Stimulated activated CD4-positive, alpha-beta T cell treated with anti-CD3 and anti-CD28 coated beads, Interleukin-2, amount 100 ng/mL, for 4 hours (primary cell): ENCODE results near the gene NUDT3.
"Not testable (repeated sequence)": the region's sequence is repeated elsewhere in the genome, so short reads cannot be mapped to it uniquely, and the experiment has no call there.

Source experiments
- DNase-seq: peaks from one replicate; pipeline ENCODE4 v3.0.0-alpha.2; 2020; ENCODE audit warnings: low read depth

NUDT3 gene

GRCh38 chr6:34393191-34393965 is 909 bp upstream of the NUDT3 start:
- DNase-seq, result no peak

GRCh38 chr6:34391786-34392496 is 528 bp downstream of the NUDT3 start:
- DNase-seq, result peak; percentile 50

- DNase-seq, result no peak
These were observed 1.0 kb downstream of the NUDT3 start for GRCh38 chr6:34391473-34391785.

GRCh38 chr6:34390531-34391472 is 1.7 kb downstream of the NUDT3 start:
- no peak for DNase-seq

GRCh38 chr6:34389034-34389433 is 3.4 kb downstream of the NUDT3 start:
- no peak for DNase-seq

- no peak for DNase-seq
These were observed 4.0 kb downstream of the NUDT3 start for GRCh38 chr6:34388421-34388820.

GRCh38 chr6:34386316-34387137 is 5.9 kb downstream of the NUDT3 start:
- DNase-seq, result no peak

- no peak for DNase-seq
These were observed 6.7 kb downstream of the NUDT3 start for GRCh38 chr6:34385793-34386195.

GRCh38 chr6:34384321-34385153 is 7.9 kb downstream of the NUDT3 start:
- no peak for DNase-seq

GRCh38 chr6:34383656-34384320 is 8.7 kb downstream of the NUDT3 start:
- no peak for DNase-seq

- DNase-seq, result no peak
These were observed 9.3 kb downstream of the NUDT3 start for GRCh38 chr6:34383161-34383631.

GRCh38 chr6:34381081-34381480 is 11.4 kb downstream of the NUDT3 start:
- DNase-seq, result no peak

GRCh38 chr6:34378470-34378869 is 14.0 kb downstream of the NUDT3 start:
- DNase-seq, result no peak

- DNase-seq, result no peak
These were observed 14.5 kb downstream of the NUDT3 start for GRCh38 chr6:34377984-34378383.

GRCh38 chr6:34377571-34377970 is 14.9 kb downstream of the NUDT3 start:
- DNase-seq, result not testable (repeated sequence)

- no peak for DNase-seq
These were observed 16.6 kb downstream of the NUDT3 start for GRCh38 chr6:34375833-34376232.

GRCh38 chr6:34374508-34374907 is 18.0 kb downstream of the NUDT3 start:
- DNase-seq, result no peak

- no peak for DNase-seq
These were observed 18.4 kb downstream of the NUDT3 start for GRCh38 chr6:34374069-34374468.

GRCh38 chr6:34373511-34373910 is 19.0 kb downstream of the NUDT3 start:
- no peak for DNase-seq

GRCh38 chr6:34371865-34372264 is 20.6 kb downstream of the NUDT3 start:
- DNase-seq, result not testable (repeated sequence)
